Keratinocyte (primary cell): ENCODE data around the gene MICALL1. TPM values are rescaled to one million over a fixed set of nuclear protein-coding genes. Genes with fewer than 3 reads are reported as not detected.

ENCODE experiments used
- DNase-seq: peaks from one replicate; pipeline ENCODE4 v3.0.0-alpha.2; 2011; ENCODE audit warnings: low read depth, missing footprints, low spot score
- FAIRE-seq: peaks from 2 replicates; lab custom pipeline; 2011; peaks lifted over from hg19 to GRCh38; lab: Jason Lieb, UNC
- H2AFZ ChIP-seq: 2 replicates; pipeline ENCODE4 v1.6.0; 2012; ENCODE audit warnings: low read length, control low read depth, inconsistent platforms; ENCODE audit not compliant: control insufficient read depth
- H3K27ac ChIP-seq: 2 replicates; pipeline ENCODE4 v1.5.1; 2011; ENCODE audit warnings: low read length; ENCODE audit not compliant: control insufficient read depth, insufficient read depth
- H3K27me3 ChIP-seq: 3 replicates; pipeline ENCODE4 v1.6.0; 2011; ENCODE audit warnings: low read length; ENCODE audit not compliant: control insufficient read depth, insufficient read depth; ENCODE audit errors: extremely low read depth
- H3K36me3 ChIP-seq, 2 experiments: 2 replicates in 1 of 2; 3 replicates in 1 of 2; pipeline ENCODE4 v1.5.1; 2011; ENCODE audit warnings: low read length in 2 of 2, mild to moderate bottlenecking in 1 of 2; ENCODE audit not compliant: control insufficient read depth in 2 of 2, insufficient read depth in 2 of 2; ENCODE audit errors: extremely low read depth in 1 of 2
- H3K4me1 ChIP-seq: 3 replicates; pipeline ENCODE4 v1.5.1; 2011; ENCODE audit warnings: low read length; ENCODE audit not compliant: control insufficient read depth, insufficient read depth; ENCODE audit errors: extremely low read depth
- H3K4me2 ChIP-seq: 3 replicates; pipeline ENCODE4 v1.6.0; 2011; ENCODE audit warnings: low read depth, low read length; ENCODE audit not compliant: control insufficient read depth, insufficient read depth; ENCODE audit errors: extremely low read depth
- H3K4me3 ChIP-seq, 3 experiments: fragments of 200-600 bp in 1 of 3; sonication (generic) in 1 of 3; 2 replicates in 2 of 3; 3 replicates in 1 of 3; pipeline ENCODE4 v1.5.1; 2011 to 2016; ENCODE audit warnings: low read length in 3 of 3, mild to moderate bottlenecking in 3 of 3, control low read depth in 2 of 3, inconsistent platforms in 1 of 3, low read depth in 1 of 3, mixed read lengths in 1 of 3, mixed run types in 1 of 3, moderate library complexity in 1 of 3; ENCODE audit not compliant: control insufficient read depth in 2 of 3, insufficient read depth in 2 of 3; ENCODE audit errors: extremely low read depth in 1 of 3
- H3K79me2 ChIP-seq: 2 replicates; pipeline ENCODE4 v1.6.0; 2012; ENCODE audit warnings: low read length; ENCODE audit not compliant: control insufficient read depth, insufficient read depth
- H3K9ac ChIP-seq: 3 replicates; pipeline ENCODE4 v1.6.0; 2011; ENCODE audit warnings: low read length; ENCODE audit not compliant: control insufficient read depth, insufficient read depth; ENCODE audit errors: extremely low read depth
- H3K9me1 ChIP-seq: 3 replicates; pipeline ENCODE4 v1.6.0; 2011; ENCODE audit warnings: low read length; ENCODE audit not compliant: control insufficient read depth, insufficient read depth; ENCODE audit errors: extremely low read depth
- H3K9me3 ChIP-seq: 2 replicates; pipeline ENCODE4 v1.5.1; 2012; ENCODE audit warnings: low read depth, low read length; ENCODE audit not compliant: control insufficient read depth
- H4K20me1 ChIP-seq: 3 replicates; pipeline ENCODE4 v1.6.0; 2011; ENCODE audit warnings: low read length; ENCODE audit not compliant: control insufficient read depth, insufficient read depth; ENCODE audit errors: extremely low read depth
- CTCF ChIP-seq, 3 experiments: IDR thresholded peaks in 1 of 3; conservative IDR thresholded peaks in 1 of 3; optimal IDR thresholded peaks in 1 of 3; 2 replicates in 2 of 3; 3 replicates in 1 of 3; pipeline versions ENCODE3 to v1.5.1; 2011; ENCODE audit warnings: low read length in 3 of 3, mild to moderate bottlenecking in 3 of 3, moderate library complexity in 2 of 3, control low read depth in 1 of 3, inconsistent platforms in 1 of 3; ENCODE audit not compliant: insufficient read depth in 2 of 3; ENCODE audit errors: extremely low read depth in 1 of 3
- EZH2 ChIP-seq: IDR thresholded peaks from one replicate; pipeline ENCODE4 v1.6.1; 2012; ENCODE audit warnings: inconsistent platforms, mild to moderate bottlenecking, low read length, moderate library complexity
- dilution Hi-C: fragments of 300-500 bp; cut with MboI; formaldehyde crosslinking; loops from one replicate; pipeline ENCODE4 v1.7.0; 2020; ENCODE audit warnings: low sequenced_read_pairs; ENCODE audit not compliant: extremely low pct_ligation_motif_present
- polyA plus RNA-seq, 5 experiments: library from polyadenylated mRNA; depleted of rRNA in 3 of 5; stranded (reverse) in 3 of 5; stranded (forward) in 1 of 5; unstranded in 1 of 5; fragments of >200 nt; gene quantifications; 1 replicate in 1 of 5; 2 replicates in 3 of 5; 3 replicates in 1 of 5; pipeline versions ENCODE4 v1.2.1 to v1.2.3, GENCODE V29; 2011 to 2012; ENCODE audit warnings: missing spikeins in 2 of 5, low read depth in 1 of 5, low replicate concordance in 1 of 5

Gene MICALL1
- polyA plus RNA-seq, 1 donor (not counting 4 experiments of a cell fraction or from before 2014, with no cell fraction given) = 42.8 TPM

GRCh38 chr22:37907036-37907954 is 1.2 kb downstream of the MICALL1 start:
- no peak for TF ChIP-seq EZH2
- no peak for TF ChIP-seq CTCF (optimal IDR thresholded peaks at IDR 0.05 in 1 of 3, IDR thresholded peaks at IDR 0.05 in 1 of 3, conservative IDR thresholded peaks at IDR 0.05 in 1 of 3; ENCODE audit: extremely low read depth in 1 of 3, insufficient read depth in 2 of 3, low read length in 3 of 3)
- H3K4me1 ChIP-seq = peaks cover 55% of the 10 kb centered on the region
- FAIRE-seq (peak; percentile 84), DNase-seq (no peak)
- peaks cover 29 to 43% of the 10 kb centered on the region in 2 experiments for H3K36me3 ChIP-seq
- no peaks in the 10 kb centered on the region for H3K9me3 ChIP-seq
- peak overlapping the region; percentile 100 for H3K4me2 ChIP-seq
- peaks cover 60% of the 10 kb centered on the region for H3K79me2 ChIP-seq
- peaks cover 18% of the 10 kb centered on the region for H4K20me1 ChIP-seq
- peak overlapping the region; percentile 94 to 99 (median 95) for H3K4me3 ChIP-seq
- peak overlapping the region; percentile 84 for H3K27ac ChIP-seq
- peaks cover 5% of the 10 kb centered on the region for H3K9me1 ChIP-seq
- no peak overlapping the region for H2AFZ ChIP-seq
- dilution Hi-C loops = no loop called here
- no peaks in the 10 kb centered on the region for H3K27me3 ChIP-seq
- peak overlapping the region; percentile 87 for H3K9ac ChIP-seq

- TF ChIP-seq CTCF (optimal IDR thresholded peaks at IDR 0.05 in 1 of 3, IDR thresholded peaks at IDR 0.05 in 1 of 3, conservative IDR thresholded peaks at IDR 0.05 in 1 of 3; ENCODE audit: extremely low read depth in 1 of 3, insufficient read depth in 2 of 3, low read length in 3 of 3) (no peak), EZH2 (no peak)
- Histone ChIP-seq H3K4me2 (peak overlapping the region; percentile 70), H3K9ac (peak overlapping the region; percentile 45), H4K20me1 (peaks cover 18% of the 10 kb centered on the region), H3K79me2 (peaks cover 72% of the 10 kb centered on the region), H3K9me3 (no peaks in the 10 kb centered on the region), H3K27me3 (no peaks in the 10 kb centered on the region), H3K4me1 (peaks cover 48% of the 10 kb centered on the region), H2AFZ (no peak overlapping the region), H3K9me1 (peaks cover 3% of the 10 kb centered on the region), H3K27ac (no peak overlapping the region), H3K4me3 (peak overlapping the region; percentile 3 to 42 (median 34)), H3K36me3 (peaks cover 39 to 47% of the 10 kb centered on the region in 2 experiments)
- dilution Hi-C loops = no loop called here
- DNase-seq = no peak
- peak; percentile 13 for FAIRE-seq
These were observed 3.7 kb downstream of the MICALL1 start for GRCh38 chr22:37909766-37910165.
